Tibial nerve (tissue), 4 donors: ENCODE measurements around the gene TBRG1. TPM values are rescaled to one million over a fixed set of nuclear protein-coding genes. Genes with fewer than 3 reads are reported as not detected.

ENCODE experiments used
- DNase-seq, 2 donors: peaks; one replicate each; pipeline ENCODE4 v3.0.0-alpha.2; 2019; ENCODE audit warnings: low spot score in 2 of 2
- H3K27ac ChIP-seq, 4 donors: fragments of 200-600 bp; sonication (generic) in 3 of 4; one replicate each; pipeline ENCODE4 v1.5.1; 2017 to 2019; ENCODE audit warnings: mild to moderate bottlenecking in 1 of 4
- H3K27me3 ChIP-seq, 2 donors: fragments of 200-600 bp; sonication (generic) in 1 of 2; one replicate each; pipeline versions ENCODE4 v1.5.1 to v1.6.0; 2017 to 2019
- H3K36me3 ChIP-seq, 3 donors: fragments of 200-600 bp; sonication (generic); one replicate each; pipeline ENCODE4 v1.5.1; 2018 to 2019
- H3K4me1 ChIP-seq, 4 donors: fragments of 200-600 bp; sonication (generic) in 3 of 4; one replicate each; pipeline ENCODE4 v1.5.1; 2017 to 2019
- H3K4me3 ChIP-seq, 4 donors: fragments of 200-600 bp; sonication (generic) in 3 of 4; one replicate each; pipeline ENCODE4 v1.5.1; 2017 to 2019; ENCODE audit warnings: mild to moderate bottlenecking in 1 of 4, moderate library complexity in 1 of 4
- H3K9me3 ChIP-seq, 4 donors: fragments of 200-600 bp; sonication (generic) in 3 of 4; one replicate each; pipeline ENCODE4 v1.5.1; 2017 to 2019
- EP300 ChIP-seq, 2 donors: sonication (generic); formaldehyde crosslinking; IDR thresholded peaks; one replicate each; pipeline ENCODE4 v1.6.1; 2017; ENCODE audit warnings: antibody characterized with exemption in 2 of 2, mild to moderate bottlenecking in 1 of 2
- POLR2A ChIP-seq, 2 donors: fragments of 450-650 bp; IDR thresholded peaks; one replicate each; pipeline ENCODE4 v1.6.1; 2017; ENCODE audit warnings: antibody characterized with exemption in 2 of 2, mild to moderate bottlenecking in 2 of 2, moderate library complexity in 2 of 2
- WGBS, 2 donors: methylation state at CpG; one replicate each; pipeline ENCODE4 v1.1.5; 2018; 5-methylcytosine and 5-hydroxymethylcytosine counted together
- total RNA-seq, 4 donors: library from RNA; depleted of rRNA; stranded (reverse); fragments of >200 nt; gene quantifications; one replicate each; pipeline ENCODE4 v1.1.0, GENCODE V29; 2016
- TF ChIP-seq, protein P1 (sequence below), 5 experiments: fragments of 200-600 bp in 3 of 5; fragments of 450-650 bp in 2 of 5; sonication (generic) in 3 of 5; IDR thresholded peaks; one replicate each; pipeline ENCODE4 v1.5.1; 2016 to 2019; ENCODE audit warnings: antibody characterized with exemption in 5 of 5, mild to moderate bottlenecking in 3 of 5, moderate library complexity in 2 of 5

The TBRG1 gene, protein sequence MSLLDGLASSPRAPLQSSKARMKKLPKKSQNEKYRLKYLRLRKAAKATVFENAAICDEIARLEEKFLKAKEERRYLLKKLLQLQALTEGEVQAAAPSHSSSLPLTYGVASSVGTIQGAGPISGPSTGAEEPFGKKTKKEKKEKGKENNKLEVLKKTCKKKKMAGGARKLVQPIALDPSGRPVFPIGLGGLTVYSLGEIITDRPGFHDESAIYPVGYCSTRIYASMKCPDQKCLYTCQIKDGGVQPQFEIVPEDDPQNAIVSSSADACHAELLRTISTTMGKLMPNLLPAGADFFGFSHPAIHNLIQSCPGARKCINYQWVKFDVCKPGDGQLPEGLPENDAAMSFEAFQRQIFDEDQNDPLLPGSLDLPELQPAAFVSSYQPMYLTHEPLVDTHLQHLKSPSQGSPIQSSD
- total RNA-seq: 10 to 100 TPM; 32.7 to 45.4 (median 36.4) TPM

DNA sequence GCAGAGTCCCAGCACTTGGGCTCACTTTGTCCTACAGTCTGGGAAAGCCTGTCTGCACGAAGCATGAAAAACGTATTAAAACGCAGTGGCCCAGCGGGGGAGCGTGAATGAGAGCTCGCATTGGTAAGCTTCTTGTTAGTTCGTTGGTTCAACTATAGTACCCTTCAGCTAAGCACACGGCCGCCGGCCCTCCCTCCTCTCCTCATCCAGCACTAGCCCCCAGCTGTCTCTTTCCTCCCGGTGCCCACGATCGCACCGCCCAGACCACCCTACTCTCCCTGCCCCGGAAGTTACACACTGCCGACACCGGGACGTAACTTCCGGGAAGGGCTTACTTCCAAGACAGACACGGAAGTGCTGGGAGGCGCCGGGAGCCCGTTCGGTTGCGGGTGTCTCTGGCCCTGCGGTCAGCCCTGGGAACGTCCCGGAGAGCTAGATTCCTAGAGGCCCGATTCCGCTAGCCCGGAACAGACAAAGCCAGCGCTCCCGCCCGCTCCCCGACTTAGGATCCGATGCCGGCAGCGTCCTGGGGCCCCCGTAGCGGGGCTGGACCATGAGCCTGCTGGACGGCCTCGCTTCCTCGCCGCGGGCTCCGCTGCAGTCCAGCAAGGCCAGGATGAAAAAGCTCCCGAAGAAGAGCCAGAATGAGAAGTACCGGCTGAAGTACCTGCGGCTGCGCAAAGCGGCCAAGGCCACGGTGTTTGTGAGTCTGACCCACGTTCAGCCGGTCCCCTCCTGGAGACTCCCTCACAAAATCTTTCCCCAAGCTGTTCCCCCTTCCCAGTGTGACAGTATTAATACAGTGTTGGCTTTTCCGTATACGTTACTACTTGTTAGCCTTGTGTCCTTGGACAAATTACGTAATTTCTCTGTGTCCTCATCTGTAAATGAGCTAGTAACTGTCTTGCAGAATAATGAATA, at the start of gene TBRG1:
Gene TBRG1 (plus strand): TSS at position 334 of the 921 bp plus-strand sequence. CDS start 220 bp downstream, at position 554.
- H3K4me3 ChIP-seq: peak within 1 kb of the TSS; percentile 88 to 99 (median 90)
- peak; percentile 71 to 85 for DNase-seq
- peak; percentile 26 to 95 for TF ChIP-seq EP300 (IDR thresholded peaks at IDR 0.05)
- peak; percentile 47 to 81 for TF ChIP-seq POLR2A (IDR thresholded peaks at IDR 0.05)
- TF ChIP-seq, protein P1, sequence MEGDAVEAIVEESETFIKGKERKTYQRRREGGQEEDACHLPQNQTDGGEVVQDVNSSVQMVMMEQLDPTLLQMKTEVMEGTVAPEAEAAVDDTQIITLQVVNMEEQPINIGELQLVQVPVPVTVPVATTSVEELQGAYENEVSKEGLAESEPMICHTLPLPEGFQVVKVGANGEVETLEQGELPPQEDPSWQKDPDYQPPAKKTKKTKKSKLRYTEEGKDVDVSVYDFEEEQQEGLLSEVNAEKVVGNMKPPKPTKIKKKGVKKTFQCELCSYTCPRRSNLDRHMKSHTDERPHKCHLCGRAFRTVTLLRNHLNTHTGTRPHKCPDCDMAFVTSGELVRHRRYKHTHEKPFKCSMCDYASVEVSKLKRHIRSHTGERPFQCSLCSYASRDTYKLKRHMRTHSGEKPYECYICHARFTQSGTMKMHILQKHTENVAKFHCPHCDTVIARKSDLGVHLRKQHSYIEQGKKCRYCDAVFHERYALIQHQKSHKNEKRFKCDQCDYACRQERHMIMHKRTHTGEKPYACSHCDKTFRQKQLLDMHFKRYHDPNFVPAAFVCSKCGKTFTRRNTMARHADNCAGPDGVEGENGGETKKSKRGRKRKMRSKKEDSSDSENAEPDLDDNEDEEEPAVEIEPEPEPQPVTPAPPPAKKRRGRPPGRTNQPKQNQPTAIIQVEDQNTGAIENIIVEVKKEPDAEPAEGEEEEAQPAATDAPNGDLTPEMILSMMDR (IDR thresholded peaks at IDR 0.05): peak in 1 of 5 experiments; percentile 25

DNA sequence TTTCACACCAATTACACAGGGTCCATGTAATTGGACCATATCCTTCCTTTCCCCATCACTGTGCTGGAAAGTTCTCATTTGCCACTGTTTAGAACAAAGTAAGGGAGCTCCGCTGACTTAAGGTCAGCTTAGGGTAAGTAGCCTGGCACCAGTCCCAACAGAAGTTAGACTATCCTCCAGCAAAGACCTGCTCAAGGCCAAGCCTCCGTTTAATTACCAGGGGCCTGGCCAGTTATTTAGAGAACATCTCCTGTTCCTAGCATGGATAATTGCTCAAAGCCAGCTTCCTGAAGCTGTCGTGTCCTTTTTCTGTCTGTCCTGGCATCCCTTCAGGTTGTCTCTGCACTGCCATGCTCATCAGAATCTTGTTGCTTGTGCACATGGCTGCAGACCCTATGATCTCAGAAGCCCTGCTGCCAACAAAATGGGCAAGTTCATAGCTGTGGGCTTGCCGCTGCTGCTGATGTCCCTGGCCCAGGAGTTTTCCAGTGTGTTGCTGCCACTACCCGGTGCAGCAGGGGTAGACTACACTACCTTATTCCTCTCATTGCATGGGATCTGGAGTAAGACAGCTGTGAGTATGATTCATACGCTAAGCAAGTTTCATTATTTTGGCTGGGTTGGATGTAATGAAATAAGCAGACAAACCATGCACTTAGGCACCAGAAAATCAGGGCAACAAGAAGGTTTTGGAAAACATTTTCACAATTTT, 44.8 kb upstream of the TBRG1 start:
- no peaks in the 10 kb centered on the region for H3K36me3 ChIP-seq
- TF ChIP-seq EP300 (IDR thresholded peaks at IDR 0.05): no peak
- TF ChIP-seq, protein P1 (IDR thresholded peaks at IDR 0.05): no peak
- no peak for TF ChIP-seq POLR2A (IDR thresholded peaks at IDR 0.05)
- H3K27me3 ChIP-seq: no peaks in the 10 kb centered on the region
- no peak overlapping the region for H3K27ac ChIP-seq
- DNase-seq: no peak
- 61 to 63% methylated on average over 6 of the region's 6 CpGs for WGBS, 2 donors
- no peaks in the 10 kb centered on the region for H3K9me3 ChIP-seq
- H3K4me1 ChIP-seq: no peaks in the 10 kb centered on the region
- no peak overlapping the region for H3K4me3 ChIP-seq

More for the DNA sequence above, at the start of gene TBRG1:
- no peaks in the 10 kb centered on the region for H3K9me3 ChIP-seq
- H3K27me3 ChIP-seq: no peaks in the 10 kb centered on the region
- peaks cover 0 to 43% (median 13%) of the 10 kb centered on the region in 4 donors for H3K4me1 ChIP-seq
- H3K36me3 ChIP-seq: peaks cover 0 to 29% (median 8%) of the 10 kb centered on the region in 3 donors
- 1% methylated on average over 48 to 57 of the region's 57 CpGs for WGBS, 2 donors
- peak within 1 kb of the TSS; percentile 86 to 93 (median 90) for H3K27ac ChIP-seq

DNA sequence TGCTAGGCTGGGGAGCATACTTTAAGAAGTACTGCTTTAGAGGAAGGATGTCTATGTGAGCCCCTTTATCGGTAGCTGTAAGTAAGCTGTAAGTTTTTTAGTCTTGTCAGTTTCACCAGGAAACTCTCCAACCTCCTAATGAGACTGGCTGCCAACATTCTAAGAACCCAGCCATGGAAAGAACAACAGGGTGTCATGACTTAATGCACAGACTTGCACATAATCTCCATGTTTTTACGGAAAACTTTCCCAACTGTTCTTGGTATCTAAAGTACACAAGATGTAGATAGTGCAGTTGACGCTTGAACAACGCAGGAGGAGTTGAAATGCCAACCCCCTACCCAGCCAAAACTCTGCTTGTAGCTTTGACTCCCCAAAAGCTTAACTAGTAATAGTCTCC, 43.9 kb upstream of the TBRG1 start:
- no peak for DNase-seq
- no peaks in the 10 kb centered on the region for H3K4me1 ChIP-seq
- WGBS, 2 donors: 88% methylated on average over 4 of the region's 4 CpGs
- no peaks in the 10 kb centered on the region for H3K9me3 ChIP-seq
- no peak overlapping the region for H3K27ac ChIP-seq
- no peaks in the 10 kb centered on the region for H3K27me3 ChIP-seq
- TF ChIP-seq POLR2A (IDR thresholded peaks at IDR 0.05) (no peak), EP300 (IDR thresholded peaks at IDR 0.05) (no peak)
- TF ChIP-seq, protein P1 (IDR thresholded peaks at IDR 0.05): no peak
- H3K36me3 ChIP-seq: no peaks in the 10 kb centered on the region
- H3K4me3 ChIP-seq: no peak overlapping the region

DNA sequence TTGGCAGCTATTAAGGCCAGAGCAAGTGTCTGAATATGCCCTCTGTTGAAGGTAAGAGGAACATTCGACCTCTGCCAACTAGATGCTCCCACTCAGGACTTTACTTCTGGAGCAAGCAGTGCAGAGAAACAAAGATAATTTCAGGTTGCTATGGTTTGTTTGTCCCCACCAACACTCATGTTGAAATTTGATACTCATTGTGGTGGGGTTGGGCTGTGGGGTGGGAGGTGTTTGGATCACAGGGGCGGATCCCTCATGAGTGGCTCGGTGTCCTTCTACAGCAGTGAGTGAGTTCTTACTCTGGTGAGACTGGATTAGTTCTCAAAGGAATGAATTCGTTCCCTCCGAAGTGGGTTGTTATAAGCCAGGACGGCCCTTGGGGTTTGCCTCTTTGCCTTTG, 40.8 kb upstream of the TBRG1 start:
- no peak overlapping the region for H3K27ac ChIP-seq
- TF ChIP-seq, protein P1 (IDR thresholded peaks at IDR 0.05): no peak
- TF ChIP-seq POLR2A (IDR thresholded peaks at IDR 0.05) (no peak), EP300 (IDR thresholded peaks at IDR 0.05) (no peak)
- 49 to 70% methylated on average over 5 to 6 of the region's 6 CpGs for WGBS, 2 donors
- H3K9me3 ChIP-seq: no peaks in the 10 kb centered on the region
- H3K36me3 ChIP-seq: no peaks in the 10 kb centered on the region
- H3K27me3 ChIP-seq: no peaks in the 10 kb centered on the region
- DNase-seq: no peak
- H3K4me3 ChIP-seq: no peak overlapping the region
- H3K4me1 ChIP-seq: no peaks in the 10 kb centered on the region
